Keratinocyte (primary cell): ENCODE data around the gene NR2C2AP. TPM values are rescaled to one million over a fixed set of nuclear protein-coding genes. Genes with fewer than 3 reads are reported as not detected.

Experiments used
- DNase-seq: peaks from one replicate; pipeline ENCODE4 v3.0.0-alpha.2; 2011; ENCODE audit warnings: low read depth, missing footprints, low spot score
- FAIRE-seq: peaks from 2 replicates; lab custom pipeline; 2011; peaks lifted over from hg19 to GRCh38; lab: Jason Lieb, UNC
- H2AFZ ChIP-seq: 2 replicates; pipeline ENCODE4 v1.6.0; 2012; ENCODE audit warnings: low read length, control low read depth, inconsistent platforms; ENCODE audit not compliant: control insufficient read depth
- H3K27ac ChIP-seq: 2 replicates; pipeline ENCODE4 v1.5.1; 2011; ENCODE audit warnings: low read length; ENCODE audit not compliant: control insufficient read depth, insufficient read depth
- H3K27me3 ChIP-seq: 3 replicates; pipeline ENCODE4 v1.6.0; 2011; ENCODE audit warnings: low read length; ENCODE audit not compliant: control insufficient read depth, insufficient read depth; ENCODE audit errors: extremely low read depth
- H3K36me3 ChIP-seq, 2 experiments: 2 replicates in 1 of 2; 3 replicates in 1 of 2; pipeline ENCODE4 v1.5.1; 2011; ENCODE audit warnings: low read length in 2 of 2, mild to moderate bottlenecking in 1 of 2; ENCODE audit not compliant: control insufficient read depth in 2 of 2, insufficient read depth in 2 of 2; ENCODE audit errors: extremely low read depth in 1 of 2
- H3K4me1 ChIP-seq: 3 replicates; pipeline ENCODE4 v1.5.1; 2011; ENCODE audit warnings: low read length; ENCODE audit not compliant: control insufficient read depth, insufficient read depth; ENCODE audit errors: extremely low read depth
- H3K4me2 ChIP-seq: 3 replicates; pipeline ENCODE4 v1.6.0; 2011; ENCODE audit warnings: low read depth, low read length; ENCODE audit not compliant: control insufficient read depth, insufficient read depth; ENCODE audit errors: extremely low read depth
- H3K4me3 ChIP-seq, 3 experiments: fragments of 200-600 bp in 1 of 3; sonication (generic) in 1 of 3; 2 replicates in 2 of 3; 3 replicates in 1 of 3; pipeline ENCODE4 v1.5.1; 2011 to 2016; ENCODE audit warnings: low read length in 3 of 3, mild to moderate bottlenecking in 3 of 3, control low read depth in 2 of 3, inconsistent platforms in 1 of 3, low read depth in 1 of 3, mixed read lengths in 1 of 3, mixed run types in 1 of 3, moderate library complexity in 1 of 3; ENCODE audit not compliant: control insufficient read depth in 2 of 3, insufficient read depth in 2 of 3; ENCODE audit errors: extremely low read depth in 1 of 3
- H3K79me2 ChIP-seq: 2 replicates; pipeline ENCODE4 v1.6.0; 2012; ENCODE audit warnings: low read length; ENCODE audit not compliant: control insufficient read depth, insufficient read depth
- H3K9ac ChIP-seq: 3 replicates; pipeline ENCODE4 v1.6.0; 2011; ENCODE audit warnings: low read length; ENCODE audit not compliant: control insufficient read depth, insufficient read depth; ENCODE audit errors: extremely low read depth
- H3K9me1 ChIP-seq: 3 replicates; pipeline ENCODE4 v1.6.0; 2011; ENCODE audit warnings: low read length; ENCODE audit not compliant: control insufficient read depth, insufficient read depth; ENCODE audit errors: extremely low read depth
- H3K9me3 ChIP-seq: 2 replicates; pipeline ENCODE4 v1.5.1; 2012; ENCODE audit warnings: low read depth, low read length; ENCODE audit not compliant: control insufficient read depth
- H4K20me1 ChIP-seq: 3 replicates; pipeline ENCODE4 v1.6.0; 2011; ENCODE audit warnings: low read length; ENCODE audit not compliant: control insufficient read depth, insufficient read depth; ENCODE audit errors: extremely low read depth
- CTCF ChIP-seq, 3 experiments: IDR thresholded peaks in 1 of 3; conservative IDR thresholded peaks in 1 of 3; optimal IDR thresholded peaks in 1 of 3; 2 replicates in 2 of 3; 3 replicates in 1 of 3; pipeline versions ENCODE3 to v1.5.1; 2011; ENCODE audit warnings: low read length in 3 of 3, mild to moderate bottlenecking in 3 of 3, moderate library complexity in 2 of 3, control low read depth in 1 of 3, inconsistent platforms in 1 of 3; ENCODE audit not compliant: insufficient read depth in 2 of 3; ENCODE audit errors: extremely low read depth in 1 of 3
- EZH2 ChIP-seq: IDR thresholded peaks from one replicate; pipeline ENCODE4 v1.6.1; 2012; ENCODE audit warnings: inconsistent platforms, mild to moderate bottlenecking, low read length, moderate library complexity
- dilution Hi-C: fragments of 300-500 bp; cut with MboI; formaldehyde crosslinking; loops from one replicate; pipeline ENCODE4 v1.7.0; 2020; ENCODE audit warnings: low sequenced_read_pairs; ENCODE audit not compliant: extremely low pct_ligation_motif_present
- polyA plus RNA-seq, 5 experiments: library from polyadenylated mRNA; depleted of rRNA in 3 of 5; stranded (reverse) in 3 of 5; stranded (forward) in 1 of 5; unstranded in 1 of 5; fragments of >200 nt; gene quantifications; 1 replicate in 1 of 5; 2 replicates in 3 of 5; 3 replicates in 1 of 5; pipeline versions ENCODE4 v1.2.1 to v1.2.3, GENCODE V29; 2011 to 2012; ENCODE audit warnings: missing spikeins in 2 of 5, low read depth in 1 of 5, low replicate concordance in 1 of 5

NR2C2AP gene
- polyA plus RNA-seq, 1 donor (not counting 4 experiments of a cell fraction or from before 2014, with no cell fraction given) = 12.3 TPM

GRCh38 chr19:19186742-19187141, 16.5 kb downstream of the NR2C2AP start:
- H3K9me1 ChIP-seq = no peaks in the 10 kb centered on the region
- H3K27me3 ChIP-seq = no peaks in the 10 kb centered on the region
- no peak for DNase-seq
- no peak overlapping the region for H3K4me3 ChIP-seq
- H3K79me2 ChIP-seq = peaks cover 36% of the 10 kb centered on the region
- no peak overlapping the region for H3K4me2 ChIP-seq
- no peak overlapping the region for H3K27ac ChIP-seq
- H3K9ac ChIP-seq = no peak overlapping the region
- no peak overlapping the region for H2AFZ ChIP-seq
- FAIRE-seq = no peak
- no peaks in the 10 kb centered on the region for H4K20me1 ChIP-seq
- peaks cover 0 to 16% of the 10 kb centered on the region in 2 experiments for H3K36me3 ChIP-seq
- dilution Hi-C loops = no loop called here
- TF ChIP-seq EZH2 (no peak), CTCF (optimal IDR thresholded peaks at IDR 0.05 in 1 of 3, IDR thresholded peaks at IDR 0.05 in 1 of 3, conservative IDR thresholded peaks at IDR 0.05 in 1 of 3; ENCODE audit: extremely low read depth in 1 of 3, insufficient read depth in 2 of 3, low read length in 3 of 3) (no peak)
- H3K9me3 ChIP-seq = no peaks in the 10 kb centered on the region
- H3K4me1 ChIP-seq = peaks cover 6% of the 10 kb centered on the region

- no peak overlapping the region for H3K4me2 ChIP-seq
- no peaks in the 10 kb centered on the region for H4K20me1 ChIP-seq
- no peak overlapping the region for H3K9ac ChIP-seq
- DNase-seq (no peak), FAIRE-seq (no peak)
- peaks cover 0 to 21% of the 10 kb centered on the region in 2 experiments for H3K36me3 ChIP-seq
- H3K4me1 ChIP-seq = peaks cover 6% of the 10 kb centered on the region
- no peaks in the 10 kb centered on the region for H3K27me3 ChIP-seq
- H3K27ac ChIP-seq = no peak overlapping the region
- H3K79me2 ChIP-seq = peaks cover 29% of the 10 kb centered on the region
- H2AFZ ChIP-seq = no peak overlapping the region
- no peak for TF ChIP-seq EZH2
- peak; percentile 66 to 85 (median 77) for TF ChIP-seq CTCF (optimal IDR thresholded peaks at IDR 0.05 in 1 of 3, IDR thresholded peaks at IDR 0.05 in 1 of 3, conservative IDR thresholded peaks at IDR 0.05 in 1 of 3; ENCODE audit: extremely low read depth in 1 of 3, insufficient read depth in 2 of 3, low read length in 3 of 3)
- H3K9me3 ChIP-seq = no peaks in the 10 kb centered on the region
- dilution Hi-C loops = no loop called here
- no peak overlapping the region for H3K4me3 ChIP-seq
- H3K9me1 ChIP-seq = no peaks in the 10 kb centered on the region
These were observed 17.1 kb downstream of the NR2C2AP start for GRCh38 chr19:19185853-19186740.
